HG02870 (cell line): ENCODE results near the gene MIEF1.

Experiments
- ATAC-seq: cut with Tn5 transposase; IDR thresholded peaks from one replicate; pipeline ENCODE4 v1.9.1; 2021; ENCODE audit warnings: mild to moderate bottlenecking, moderate library complexity; ENCODE audit not compliant: unreplicated experiment

Gene MIEF1

DNA sequence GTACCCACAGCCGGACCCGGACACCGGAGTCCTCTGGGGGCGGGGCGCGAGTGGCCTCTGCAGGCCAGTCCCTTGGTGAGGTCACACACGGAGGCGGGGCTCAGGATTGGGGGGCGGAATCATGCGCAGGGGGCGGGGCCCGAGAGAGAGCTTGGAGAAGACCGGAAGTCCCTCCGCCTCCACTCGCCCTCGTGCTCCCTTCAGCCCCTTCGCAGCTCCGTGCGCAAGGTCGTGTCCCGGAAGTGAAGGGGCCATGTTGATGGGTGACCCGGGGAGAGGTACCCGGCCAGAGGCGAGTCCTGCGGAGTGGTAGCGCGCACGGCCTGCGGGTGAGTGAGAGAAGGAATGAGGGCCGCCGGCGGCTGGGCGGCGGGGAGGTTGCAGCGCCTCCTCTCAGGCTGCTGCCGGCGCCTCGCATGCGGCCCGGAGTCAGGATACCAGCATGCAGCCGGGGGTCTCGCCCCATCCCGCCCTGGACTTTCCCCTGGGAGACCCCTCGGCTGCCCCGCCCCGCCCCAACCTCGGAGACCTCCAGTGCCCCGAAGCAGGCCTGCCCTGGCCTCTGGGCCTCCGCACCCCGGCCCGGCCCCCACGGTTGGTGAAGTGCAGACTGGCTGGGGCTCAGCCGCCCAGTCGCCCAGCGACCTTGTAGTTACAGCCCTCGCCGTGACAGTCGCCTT lies at the start of gene MIEF1:
MIEF1 (plus strand) TSS at position 182 of the 680 bp plus-strand sequence. CDS start 9,005 bp downstream, outside the sequence.
- peak; percentile 89 for ATAC-seq

DNA sequence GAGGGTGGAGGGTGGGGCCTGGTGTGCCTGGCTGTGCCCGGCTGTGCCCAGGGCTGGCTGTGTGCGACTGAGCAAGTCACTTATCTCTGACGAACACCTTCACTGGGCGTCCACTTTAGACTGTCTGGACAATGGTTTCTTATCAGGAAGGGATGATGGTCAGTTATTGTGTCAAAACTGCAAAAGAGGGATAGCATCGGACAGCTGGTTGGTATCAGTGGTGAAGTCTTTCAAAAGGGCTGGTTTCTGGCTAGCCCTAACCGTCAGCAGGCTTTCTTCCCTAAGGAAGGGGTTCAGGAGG lies 49.4 kb upstream of the MIEF1 start:
- ATAC-seq: no peak

- no peak for ATAC-seq
Measured at GRCh38 chr22:39453765-39454378, 48.2 kb upstream of the MIEF1 start.

DNA sequence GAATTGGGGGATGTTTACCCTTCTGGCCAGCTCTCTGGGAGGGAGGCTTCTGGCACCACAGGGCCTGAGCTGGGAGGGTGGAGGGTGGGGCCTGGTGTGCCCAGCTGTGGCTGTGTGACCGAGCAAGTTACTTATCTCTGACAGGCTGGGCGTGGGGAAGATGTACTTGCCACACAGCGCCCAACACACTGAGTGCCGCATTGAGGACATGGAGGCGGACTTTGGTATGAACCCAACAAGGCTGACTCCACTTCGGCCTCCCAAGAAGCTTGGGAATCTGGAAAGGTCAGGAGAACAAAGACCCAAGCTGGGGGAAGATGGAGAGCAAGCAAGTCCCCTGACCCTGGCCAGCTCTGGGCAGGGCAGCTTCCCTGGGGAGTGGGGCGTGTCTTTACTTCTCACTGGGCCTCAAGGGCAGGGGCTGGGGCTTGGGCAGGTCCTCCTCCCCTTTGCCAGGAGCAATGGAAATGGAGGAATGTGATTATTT lies 47.7 kb upstream of the MIEF1 start:
- ATAC-seq: no peak

DNA sequence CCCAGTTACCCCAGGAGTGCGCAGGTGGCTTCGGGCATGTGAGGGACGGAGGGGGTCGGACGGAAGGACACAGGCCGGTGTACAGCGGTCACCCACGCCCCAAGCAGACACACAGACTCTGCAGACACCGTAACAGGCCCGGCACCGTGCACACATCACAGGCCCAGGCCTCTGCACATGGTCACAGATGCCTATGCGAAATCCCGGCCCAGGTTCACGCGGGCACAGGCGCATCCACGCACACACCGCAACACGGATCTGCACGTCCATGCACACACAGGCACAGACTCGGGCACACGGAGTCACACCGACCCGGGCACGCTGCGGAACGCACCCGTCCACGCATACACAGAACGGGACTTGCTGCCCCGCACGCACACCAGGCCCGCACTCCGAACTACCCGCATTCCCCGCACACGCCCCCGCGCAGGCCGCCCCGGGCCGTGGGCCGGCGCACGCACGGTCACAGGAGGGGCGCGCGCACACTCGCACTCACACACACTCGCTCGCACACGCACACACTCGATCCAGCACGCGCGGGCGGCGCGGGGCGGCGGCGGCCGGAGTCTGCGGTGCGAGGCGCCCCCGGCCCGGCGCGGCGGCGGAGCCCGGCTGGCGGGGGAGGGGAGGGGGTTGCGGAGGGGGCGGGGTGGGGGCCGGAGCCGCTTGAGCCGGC lies 45.4 kb upstream of the MIEF1 start, which contains the start of gene MGAT3:
MGAT3 (plus strand) TSS at position 491 of the 676 bp plus-strand sequence. CDS start 30,336 bp downstream, outside the sequence.
- ATAC-seq: no peak

DNA sequence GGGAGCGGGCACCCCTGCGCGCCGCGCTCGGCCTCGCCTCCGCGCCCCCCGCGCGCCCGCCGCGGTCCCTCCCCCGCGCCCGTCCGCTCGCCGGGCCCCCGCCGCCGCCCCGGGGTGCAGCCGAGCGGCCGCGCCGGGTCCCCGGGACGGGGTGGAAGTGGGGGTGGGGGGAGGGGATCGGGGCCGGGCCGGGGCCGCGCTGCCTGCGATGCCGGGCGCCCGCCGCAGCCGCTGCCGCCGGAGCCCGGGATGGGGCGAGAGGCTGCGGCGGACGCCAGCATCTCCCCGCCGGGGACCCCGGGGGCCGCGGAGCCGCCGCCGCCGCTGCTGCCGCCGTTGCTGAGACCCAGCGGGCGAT lies 44.9 kb upstream of the MIEF1 start:
- ATAC-seq: no peak

DNA sequence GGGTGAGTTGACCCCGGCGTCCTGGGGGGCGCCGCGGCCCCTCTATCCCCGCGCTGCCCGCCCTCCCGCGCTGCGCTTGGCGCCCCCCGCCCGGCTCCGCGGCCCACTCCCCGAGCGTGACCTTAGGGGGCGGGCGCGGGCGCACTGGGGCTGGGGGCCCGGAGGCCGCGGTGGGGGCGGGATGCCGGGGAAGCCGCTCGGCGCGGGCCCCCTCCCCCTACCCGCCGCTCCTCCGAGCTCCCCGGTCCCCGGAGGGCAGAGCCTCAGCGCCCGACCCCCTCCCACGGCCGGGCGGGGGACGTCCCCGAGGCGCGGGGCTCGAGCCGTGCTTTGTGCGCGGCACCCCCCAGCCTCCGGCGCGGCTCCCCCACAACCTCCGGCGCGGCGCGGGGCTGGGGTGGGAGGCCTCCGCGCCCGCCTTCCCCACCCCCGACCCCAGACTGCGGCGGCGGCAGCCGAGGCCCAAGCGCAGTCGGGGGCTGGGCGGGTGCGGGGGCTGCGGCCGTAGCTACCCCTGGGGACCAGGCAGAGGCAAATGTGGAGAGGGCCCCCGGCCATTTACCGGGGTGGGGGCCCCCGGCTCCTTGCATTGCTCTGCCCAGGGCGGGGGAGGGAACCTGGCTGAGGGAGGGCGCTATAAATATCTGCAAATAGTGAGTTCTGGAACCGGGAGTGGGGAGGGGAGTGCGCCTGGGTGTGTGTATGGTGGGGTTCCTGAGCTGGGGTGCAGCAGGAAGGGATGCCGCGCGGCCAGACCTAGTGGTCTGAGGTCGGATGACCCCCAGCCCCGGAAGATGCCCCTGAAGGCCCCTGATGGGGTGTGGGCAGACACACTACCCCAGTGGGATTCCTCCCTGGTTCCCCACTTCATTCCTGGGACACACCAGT lies 44.3 kb upstream of the MIEF1 start:
- no peak for ATAC-seq

DNA sequence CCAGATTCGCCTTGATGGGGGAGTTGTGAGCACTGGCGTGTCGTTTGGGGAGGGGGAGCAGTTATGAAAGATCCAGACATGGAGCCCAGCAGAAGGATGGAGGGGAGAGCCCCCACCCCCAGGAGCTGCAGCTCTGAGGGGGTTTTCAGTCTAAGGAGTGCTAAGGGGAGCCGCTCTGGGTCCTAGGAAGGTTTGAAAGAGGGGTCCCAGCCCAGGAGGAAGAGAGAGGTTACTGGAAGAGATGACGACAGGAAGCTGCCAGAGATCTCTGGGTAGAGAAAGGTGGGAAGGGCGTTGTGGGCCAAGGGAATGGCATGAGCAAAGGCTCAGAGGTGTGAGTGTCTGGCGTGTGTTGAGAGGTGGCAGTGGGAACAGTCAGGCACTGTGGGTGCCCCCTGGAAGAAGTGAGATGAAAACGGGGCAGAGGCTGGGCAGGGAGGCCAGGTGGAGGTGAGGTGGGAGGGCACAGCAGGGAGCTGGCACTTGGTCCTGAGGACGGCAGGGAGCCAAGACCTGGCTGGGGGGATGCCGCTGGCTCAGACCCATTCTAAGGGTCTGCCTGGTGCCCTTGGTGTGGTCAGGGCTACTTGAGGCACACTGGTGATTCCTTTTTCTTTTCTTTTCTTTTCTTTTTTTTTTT lies 43.5 kb upstream of the MIEF1 start:
- ATAC-seq: no peak

- ATAC-seq: no peak
Measured at GRCh38 chr22:39459681-39460080, 42.4 kb upstream of the MIEF1 start.

DNA sequence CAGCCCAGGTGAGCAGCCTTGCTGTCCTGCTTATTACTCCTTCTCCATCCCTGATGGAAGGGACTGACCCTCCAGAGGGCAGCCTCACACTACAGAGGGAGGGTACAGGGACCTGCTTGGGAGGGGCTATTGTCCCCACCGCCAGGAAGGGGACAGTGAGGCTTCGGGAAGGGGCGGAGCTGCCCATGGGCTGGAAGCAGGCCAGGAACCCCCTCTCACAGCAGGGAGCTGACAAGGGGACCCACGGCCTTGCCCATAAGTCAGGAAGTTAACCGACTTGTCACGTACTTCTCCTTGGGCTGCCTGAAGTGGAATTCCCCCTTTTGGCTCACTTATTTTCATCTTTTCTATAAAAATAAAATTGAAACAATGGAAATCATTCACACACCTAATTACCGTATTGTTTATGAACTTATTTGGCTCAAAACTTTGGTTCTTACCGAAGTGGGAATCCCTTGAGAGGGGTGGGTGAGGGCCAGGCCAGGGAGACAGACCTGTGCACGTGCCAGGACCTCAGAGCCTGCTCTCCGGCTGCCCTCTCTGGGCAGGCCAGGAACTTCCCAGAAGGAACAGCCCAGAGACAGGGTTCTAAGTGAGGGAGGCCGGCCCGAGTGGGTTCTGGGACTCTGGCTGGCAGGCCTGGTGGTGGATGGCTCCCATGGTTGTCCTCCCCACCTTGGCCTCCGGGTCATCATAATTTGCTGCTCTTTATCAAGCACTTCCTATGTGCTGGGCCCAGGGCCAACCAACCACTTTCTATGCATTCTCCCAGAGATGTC lies 39.5 kb upstream of the MIEF1 start:
- no peak for ATAC-seq

- no peak for ATAC-seq
Measured at GRCh38 chr22:39463277-39463676, 38.8 kb upstream of the MIEF1 start.

GRCh38 chr22:39463931-39464390 lies 38.1 kb upstream of the MIEF1 start:
- no peak for ATAC-seq

DNA sequence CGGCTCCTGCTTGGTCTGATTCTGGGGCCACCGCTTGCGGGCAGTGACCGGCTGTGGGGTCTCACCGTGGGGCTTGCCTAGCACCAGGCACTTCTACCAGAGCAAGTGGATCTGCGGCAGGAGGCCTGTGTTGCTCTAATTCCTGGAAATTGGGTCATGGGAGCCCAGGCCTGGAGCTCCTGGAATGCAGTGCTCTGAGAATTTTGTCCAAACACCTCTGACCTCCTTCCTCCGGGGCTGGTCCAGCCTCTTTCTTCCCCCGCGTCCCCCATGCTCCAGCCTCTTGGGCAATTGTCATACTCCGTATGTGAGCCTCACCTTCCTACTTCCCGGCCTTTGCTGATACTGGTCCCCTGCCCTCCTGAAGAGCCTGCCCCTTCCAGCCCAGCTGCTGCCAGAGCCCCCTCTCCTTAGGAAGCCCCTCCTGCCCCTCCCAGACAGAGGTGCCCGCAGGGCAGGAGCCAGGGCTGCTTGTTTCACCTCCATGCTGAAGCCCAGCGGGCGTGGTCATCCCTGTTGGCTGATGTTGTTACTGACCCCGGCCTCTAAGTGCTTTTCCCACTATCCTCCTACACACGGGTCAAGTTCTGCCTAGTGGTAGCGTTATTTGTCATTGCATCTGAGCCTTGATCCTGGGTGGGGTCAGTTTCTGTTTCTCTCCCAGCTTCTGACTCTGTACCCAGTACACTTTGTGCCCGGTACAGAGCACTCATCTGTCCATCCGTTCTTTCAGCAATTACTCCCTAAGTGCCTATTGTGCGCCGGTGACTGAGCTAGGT lies 35.7 kb upstream of the MIEF1 start:
- no peak for ATAC-seq

GRCh38 chr22:39467390-39467895 lies 34.6 kb upstream of the MIEF1 start:
- ATAC-seq: no peak

- ATAC-seq: no peak
Measured at GRCh38 chr22:39468487-39469325, 33.4 kb upstream of the MIEF1 start.

- ATAC-seq: no peak
Measured at GRCh38 chr22:39469326-39469680, 32.8 kb upstream of the MIEF1 start.

- no peak for ATAC-seq
Measured at GRCh38 chr22:39469681-39470450, 32.2 kb upstream of the MIEF1 start.
